ENCODE data around the gene HAND1. TPM values are rescaled to one million over a fixed set of nuclear protein-coding genes. Genes with fewer than 3 reads are reported as not detected.
A peak's percentile ranks its signal among the peaks of the same experiment; 100 is the strongest.

Gene HAND1
- total RNA-seq, 1 donor from 2014 or later = 0.47 TPM

DNA sequence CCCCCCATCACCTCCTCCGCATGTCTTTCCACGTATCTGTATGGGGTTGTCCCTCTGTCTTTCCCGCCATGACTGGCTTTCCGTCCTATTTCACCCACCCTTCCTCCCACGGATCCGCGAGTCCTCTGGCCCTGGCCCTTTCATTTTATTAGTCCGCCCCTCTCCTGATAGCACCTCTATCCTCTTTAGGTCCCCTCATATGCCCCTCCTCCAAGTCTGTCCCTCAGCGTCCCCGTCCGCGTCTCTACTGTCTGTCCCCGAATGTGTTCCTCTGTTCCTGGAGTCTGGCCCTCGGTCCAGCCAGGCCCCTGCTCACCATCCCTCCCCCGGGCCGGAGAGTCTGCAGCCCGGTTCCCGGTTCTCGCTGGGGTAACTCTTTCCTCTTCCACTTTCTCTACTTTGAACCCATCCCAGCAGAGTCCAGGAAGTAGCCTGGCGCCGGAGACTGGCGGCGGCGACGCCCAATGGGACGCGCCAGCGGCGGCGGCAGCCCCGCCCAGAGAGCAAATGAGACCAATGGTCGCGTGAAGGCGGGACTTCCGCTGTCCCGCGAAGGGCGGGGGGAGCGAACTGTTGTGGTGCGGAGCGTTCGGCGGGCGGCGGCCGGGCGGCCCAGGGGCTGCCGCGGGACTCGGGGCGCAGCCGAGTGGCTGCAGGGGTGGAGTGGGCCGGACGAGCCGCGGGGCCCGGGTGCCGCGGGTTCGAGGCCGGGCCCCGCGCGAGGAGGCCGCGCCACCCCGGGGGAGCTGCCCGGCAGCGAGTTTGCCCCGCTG lies 32.4 kb downstream of the HAND1 start, which contains the start of gene SAP30L:
Gene SAP30L, plus strand, starts transcription at position 576 of the 773 bp plus-strand sequence. CDS start 608 bp downstream, outside the sequence.
- Mint-ChIP-seq H3K4me1 (ENCODE audit: low read depth, unreplicated experiment) (peaks cover 12% of the 10 kb centered on the region), H3K36me3 (ENCODE audit: unreplicated experiment) (no peaks in the 10 kb centered on the region), H3K4me3 (ENCODE audit: unreplicated experiment) (peak within 1 kb of the TSS; percentile 96), H3K27me3 (ENCODE audit: unreplicated experiment) (no peaks in the 10 kb centered on the region), H3K9me3 (ENCODE audit: unreplicated experiment) (peaks cover 2% of the 10 kb centered on the region), H3K27ac (ENCODE audit: unreplicated experiment) (no peak within 1 kb of the TSS)
- TF ChIP-seq, protein P1, sequence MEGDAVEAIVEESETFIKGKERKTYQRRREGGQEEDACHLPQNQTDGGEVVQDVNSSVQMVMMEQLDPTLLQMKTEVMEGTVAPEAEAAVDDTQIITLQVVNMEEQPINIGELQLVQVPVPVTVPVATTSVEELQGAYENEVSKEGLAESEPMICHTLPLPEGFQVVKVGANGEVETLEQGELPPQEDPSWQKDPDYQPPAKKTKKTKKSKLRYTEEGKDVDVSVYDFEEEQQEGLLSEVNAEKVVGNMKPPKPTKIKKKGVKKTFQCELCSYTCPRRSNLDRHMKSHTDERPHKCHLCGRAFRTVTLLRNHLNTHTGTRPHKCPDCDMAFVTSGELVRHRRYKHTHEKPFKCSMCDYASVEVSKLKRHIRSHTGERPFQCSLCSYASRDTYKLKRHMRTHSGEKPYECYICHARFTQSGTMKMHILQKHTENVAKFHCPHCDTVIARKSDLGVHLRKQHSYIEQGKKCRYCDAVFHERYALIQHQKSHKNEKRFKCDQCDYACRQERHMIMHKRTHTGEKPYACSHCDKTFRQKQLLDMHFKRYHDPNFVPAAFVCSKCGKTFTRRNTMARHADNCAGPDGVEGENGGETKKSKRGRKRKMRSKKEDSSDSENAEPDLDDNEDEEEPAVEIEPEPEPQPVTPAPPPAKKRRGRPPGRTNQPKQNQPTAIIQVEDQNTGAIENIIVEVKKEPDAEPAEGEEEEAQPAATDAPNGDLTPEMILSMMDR (IDR thresholded peaks at IDR 0.05; ENCODE audit: partially characterized antibody, unreplicated experiment) = no peak
- DNase-seq = peak; percentile 96

DNA sequence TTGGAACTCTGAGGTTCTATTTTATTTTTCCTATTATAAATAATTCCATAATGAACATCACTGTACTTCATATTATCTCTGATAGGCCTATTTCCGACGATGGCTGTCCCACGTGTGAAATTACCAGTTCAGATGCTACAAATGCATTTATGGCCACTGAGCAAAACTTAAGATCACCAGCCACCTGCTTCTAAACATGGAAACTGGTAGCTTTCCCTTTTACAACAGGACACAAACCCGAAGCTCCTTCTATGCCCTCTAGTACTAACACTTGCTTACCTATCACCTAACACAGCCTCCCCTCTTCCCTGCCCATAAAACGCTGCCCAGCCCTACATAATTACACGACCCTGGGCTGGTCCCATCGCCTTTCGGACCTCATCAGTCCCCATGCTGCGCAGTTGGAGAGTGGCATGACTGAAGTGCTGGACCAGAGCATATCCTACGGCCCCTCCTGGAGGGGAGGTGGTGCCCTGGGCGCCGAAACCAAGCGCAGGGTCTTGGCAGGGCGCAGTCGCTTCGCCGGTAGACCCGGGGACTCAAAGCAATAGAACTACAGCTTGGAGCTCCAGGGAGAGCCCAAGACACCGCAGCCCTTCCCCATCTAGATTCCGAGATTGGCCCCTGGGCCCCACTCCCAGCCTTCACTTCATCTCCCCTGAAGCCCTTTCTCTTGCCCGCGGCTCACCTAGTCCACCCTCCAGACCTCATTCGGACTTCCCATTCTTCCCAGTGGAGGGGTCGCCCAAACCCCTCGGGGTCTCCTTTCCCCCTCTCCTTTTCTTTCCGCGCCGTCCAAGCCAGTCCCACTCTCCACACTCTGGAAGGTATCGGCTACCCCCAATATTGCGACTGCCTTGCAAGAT lies 33.2 kb downstream of the HAND1 start:
- H3K27me3 Mint-ChIP-seq (ENCODE audit: unreplicated experiment) = no peaks in the 10 kb centered on the region
- no peaks in the 10 kb centered on the region for H3K36me3 Mint-ChIP-seq (ENCODE audit: unreplicated experiment)
- TF ChIP-seq, protein P1 (IDR thresholded peaks at IDR 0.05; ENCODE audit: partially characterized antibody, unreplicated experiment) = no peak
- DNase-seq = peak; percentile 32
- peak overlapping the region; percentile 96 for H3K4me3 Mint-ChIP-seq (ENCODE audit: unreplicated experiment)
- peaks cover 12% of the 10 kb centered on the region for H3K4me1 Mint-ChIP-seq (ENCODE audit: low read depth, unreplicated experiment)
- no peak overlapping the region for H3K27ac Mint-ChIP-seq (ENCODE audit: unreplicated experiment)
- H3K9me3 Mint-ChIP-seq (ENCODE audit: unreplicated experiment) = peaks cover 2% of the 10 kb centered on the region

DNA sequence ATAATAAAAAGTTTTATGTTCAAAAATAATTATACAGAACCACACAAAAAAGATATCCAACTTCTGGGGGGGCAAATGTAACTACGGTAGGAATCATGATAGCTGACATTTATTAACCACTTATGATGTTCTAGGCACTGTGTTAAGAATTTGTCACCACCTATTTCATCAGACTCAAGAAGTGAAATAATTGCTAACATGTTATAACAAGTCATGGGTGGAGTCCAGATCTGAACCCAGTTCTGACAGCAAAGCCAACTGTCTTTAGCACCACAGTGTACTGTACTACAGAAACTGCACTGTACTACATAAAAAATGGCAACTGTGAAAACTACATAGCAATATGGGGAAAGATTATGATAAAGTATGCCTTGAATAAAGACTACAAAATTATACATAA lies 35.2 kb downstream of the HAND1 start:
- H3K36me3 Mint-ChIP-seq (ENCODE audit: unreplicated experiment) = no peaks in the 10 kb centered on the region
- TF ChIP-seq, protein P1 (IDR thresholded peaks at IDR 0.05; ENCODE audit: partially characterized antibody, unreplicated experiment) = no peak
- peaks cover 10% of the 10 kb centered on the region for H3K4me1 Mint-ChIP-seq (ENCODE audit: low read depth, unreplicated experiment)
- H3K27ac Mint-ChIP-seq (ENCODE audit: unreplicated experiment) = no peak overlapping the region
- H3K9me3 Mint-ChIP-seq (ENCODE audit: unreplicated experiment) = peaks cover 2% of the 10 kb centered on the region
- no peaks in the 10 kb centered on the region for H3K27me3 Mint-ChIP-seq (ENCODE audit: unreplicated experiment)
- no peak for DNase-seq
- H3K4me3 Mint-ChIP-seq (ENCODE audit: unreplicated experiment) = no peak overlapping the region

DNA sequence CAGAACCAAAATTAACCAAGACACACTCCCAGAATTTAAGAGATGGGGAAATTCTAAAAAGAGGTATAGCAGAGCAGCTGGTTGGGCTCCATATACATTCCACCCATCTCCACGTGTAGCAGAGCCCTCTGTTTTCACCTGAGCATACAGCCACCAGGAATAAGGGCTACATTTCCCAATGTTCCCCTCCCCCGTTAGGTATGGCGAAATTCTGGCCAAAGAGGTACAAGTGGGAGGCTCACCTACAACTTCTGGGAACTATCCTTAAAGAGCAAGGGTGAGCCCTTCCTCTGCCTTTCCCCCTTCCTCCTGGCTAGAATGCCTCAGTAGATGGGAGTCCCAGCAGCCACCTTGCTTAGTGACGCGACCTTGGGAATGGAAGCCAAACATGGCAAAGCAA lies 37.5 kb downstream of the HAND1 start:
- peaks cover 3% of the 10 kb centered on the region for H3K4me1 Mint-ChIP-seq (ENCODE audit: low read depth, unreplicated experiment)
- H3K4me3 Mint-ChIP-seq (ENCODE audit: unreplicated experiment) = no peak overlapping the region
- no peaks in the 10 kb centered on the region for H3K27me3 Mint-ChIP-seq (ENCODE audit: unreplicated experiment)
- no peak for DNase-seq
- TF ChIP-seq, protein P1 (IDR thresholded peaks at IDR 0.05; ENCODE audit: partially characterized antibody, unreplicated experiment) = no peak
- H3K9me3 Mint-ChIP-seq (ENCODE audit: unreplicated experiment) = peaks cover 2% of the 10 kb centered on the region
- H3K36me3 Mint-ChIP-seq (ENCODE audit: unreplicated experiment) = no peaks in the 10 kb centered on the region
- H3K27ac Mint-ChIP-seq (ENCODE audit: unreplicated experiment) = no peak overlapping the region
